HCT116 (cell line): ENCODE results near the gene MCM8.

Source experiments
- CEBPB ChIP-seq: IDR thresholded peaks from 2 replicates; pipeline ENCODE4 v1.6.1; 2012; ENCODE audit warnings: low read depth
- EGR1 ChIP-seq: IDR thresholded peaks from 2 replicates; pipeline ENCODE4 v1.6.1; 2012; ENCODE audit warnings: low read depth
- EZH2 ChIP-seq: fragments of 200-600 bp; sonication (generic); IDR thresholded peaks from 2 replicates; pipeline ENCODE4 v1.6.1; 2017; ENCODE audit warnings: antibody characterized with exemption, mixed run types
- POLR2A ChIP-seq: IDR thresholded peaks from 2 replicates; pipeline ENCODE4 v1.7.0; 2011; ENCODE audit warnings: borderline replicate concordance; ENCODE audit not compliant: insufficient read depth, insufficient read length; ENCODE audit errors: extremely low read depth
- POLR2AphosphoS5 ChIP-seq: IDR thresholded peaks from 2 replicates; pipeline ENCODE4 v1.6.1; 2011; ENCODE audit warnings: mild to moderate bottlenecking, low read depth, low read length, moderate library complexity
- TF ChIP-seq, protein P1 (sequence below), 3 experiments: fragments of 200-600 bp in 1 of 3; sonication (generic) in 1 of 3; IDR thresholded peaks in 2 of 3; conservative IDR thresholded peaks in 1 of 3; 2 replicates each; pipeline ENCODE4 v1.5.1; 2012 to 2017; ENCODE audit warnings: low read depth in 2 of 3, low read length in 2 of 3, antibody characterized with exemption in 1 of 3, borderline replicate concordance in 1 of 3, control low read depth in 1 of 3, mild to moderate bottlenecking in 1 of 3, mixed read lengths in 1 of 3, mixed run types in 1 of 3, moderate library complexity in 1 of 3; ENCODE audit not compliant: insufficient read depth in 1 of 3
- TF ChIP-seq, protein P2 (sequence below): IDR thresholded peaks from 2 replicates; pipeline ENCODE4 v1.6.1; 2012
- TF ChIP-seq, protein P3 (sequence below): IDR thresholded peaks from 2 replicates; pipeline ENCODE4 v1.6.1; 2011; ENCODE audit warnings: mild to moderate bottlenecking, low read length, moderate library complexity; ENCODE audit not compliant: insufficient replicate concordance; ENCODE audit errors: extremely low read depth
- TF ChIP-seq, protein P4 (sequence below): IDR thresholded peaks from 2 replicates; pipeline ENCODE4 v1.6.1; 2012

DNA sequence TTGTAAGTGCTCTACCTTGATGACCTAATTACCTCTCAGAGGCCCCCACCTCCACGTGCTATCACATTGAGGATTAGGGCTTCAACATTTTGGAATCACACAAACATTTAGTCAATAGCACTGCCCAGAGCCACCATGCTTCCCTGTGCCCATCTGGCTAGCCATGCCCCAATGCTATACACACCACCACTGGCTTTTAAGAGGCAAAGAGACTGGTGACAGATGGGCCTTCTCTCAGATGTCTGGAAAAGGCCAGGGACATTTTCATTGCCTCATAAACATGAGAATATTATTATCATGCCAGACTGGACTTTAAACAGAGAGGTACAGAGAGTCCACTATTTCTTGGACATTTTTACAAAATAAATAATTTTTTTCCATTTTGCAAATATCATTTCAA, 29.9 kb upstream of the MCM8 start:
- TF ChIP-seq POLR2AphosphoS5 (no peak), POLR2A (no peak), CEBPB (no peak), EZH2 (no peak), EGR1 (no peak)
- TF ChIP-seq, protein P1, sequence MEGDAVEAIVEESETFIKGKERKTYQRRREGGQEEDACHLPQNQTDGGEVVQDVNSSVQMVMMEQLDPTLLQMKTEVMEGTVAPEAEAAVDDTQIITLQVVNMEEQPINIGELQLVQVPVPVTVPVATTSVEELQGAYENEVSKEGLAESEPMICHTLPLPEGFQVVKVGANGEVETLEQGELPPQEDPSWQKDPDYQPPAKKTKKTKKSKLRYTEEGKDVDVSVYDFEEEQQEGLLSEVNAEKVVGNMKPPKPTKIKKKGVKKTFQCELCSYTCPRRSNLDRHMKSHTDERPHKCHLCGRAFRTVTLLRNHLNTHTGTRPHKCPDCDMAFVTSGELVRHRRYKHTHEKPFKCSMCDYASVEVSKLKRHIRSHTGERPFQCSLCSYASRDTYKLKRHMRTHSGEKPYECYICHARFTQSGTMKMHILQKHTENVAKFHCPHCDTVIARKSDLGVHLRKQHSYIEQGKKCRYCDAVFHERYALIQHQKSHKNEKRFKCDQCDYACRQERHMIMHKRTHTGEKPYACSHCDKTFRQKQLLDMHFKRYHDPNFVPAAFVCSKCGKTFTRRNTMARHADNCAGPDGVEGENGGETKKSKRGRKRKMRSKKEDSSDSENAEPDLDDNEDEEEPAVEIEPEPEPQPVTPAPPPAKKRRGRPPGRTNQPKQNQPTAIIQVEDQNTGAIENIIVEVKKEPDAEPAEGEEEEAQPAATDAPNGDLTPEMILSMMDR (IDR thresholded peaks at IDR 0.05 in 2 of 3, conservative IDR thresholded peaks at IDR 0.05 in 1 of 3; ENCODE audit: borderline replicate concordance in 1 of 3, insufficient read depth in 1 of 3, low read depth in 2 of 3, low read length in 2 of 3): no peak
- TF ChIP-seq, protein P2, sequence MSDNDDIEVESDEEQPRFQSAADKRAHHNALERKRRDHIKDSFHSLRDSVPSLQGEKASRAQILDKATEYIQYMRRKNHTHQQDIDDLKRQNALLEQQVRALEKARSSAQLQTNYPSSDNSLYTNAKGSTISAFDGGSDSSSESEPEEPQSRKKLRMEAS: no peak
- TF ChIP-seq, protein P3, sequence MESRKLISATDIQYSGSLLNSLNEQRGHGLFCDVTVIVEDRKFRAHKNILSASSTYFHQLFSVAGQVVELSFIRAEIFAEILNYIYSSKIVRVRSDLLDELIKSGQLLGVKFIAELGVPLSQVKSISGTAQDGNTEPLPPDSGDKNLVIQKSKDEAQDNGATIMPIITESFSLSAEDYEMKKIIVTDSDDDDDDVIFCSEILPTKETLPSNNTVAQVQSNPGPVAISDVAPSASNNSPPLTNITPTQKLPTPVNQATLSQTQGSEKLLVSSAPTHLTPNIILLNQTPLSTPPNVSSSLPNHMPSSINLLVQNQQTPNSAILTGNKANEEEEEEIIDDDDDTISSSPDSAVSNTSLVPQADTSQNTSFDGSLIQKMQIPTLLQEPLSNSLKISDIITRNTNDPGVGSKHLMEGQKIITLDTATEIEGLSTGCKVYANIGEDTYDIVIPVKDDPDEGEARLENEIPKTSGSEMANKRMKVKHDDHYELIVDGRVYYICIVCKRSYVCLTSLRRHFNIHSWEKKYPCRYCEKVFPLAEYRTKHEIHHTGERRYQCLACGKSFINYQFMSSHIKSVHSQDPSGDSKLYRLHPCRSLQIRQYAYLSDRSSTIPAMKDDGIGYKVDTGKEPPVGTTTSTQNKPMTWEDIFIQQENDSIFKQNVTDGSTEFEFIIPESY: no peak
- TF ChIP-seq, protein P4, sequence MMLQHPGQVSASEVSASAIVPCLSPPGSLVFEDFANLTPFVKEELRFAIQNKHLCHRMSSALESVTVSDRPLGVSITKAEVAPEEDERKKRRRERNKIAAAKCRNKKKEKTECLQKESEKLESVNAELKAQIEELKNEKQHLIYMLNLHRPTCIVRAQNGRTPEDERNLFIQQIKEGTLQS: no peak
